Non-pigmented ciliary epithelial cell (primary cell): Measurements from ENCODE around the gene CHI3L2.

ENCODE experiments used
- DNase-seq: peaks from one replicate; pipeline ENCODE4 v3.0.0-alpha.2; 2010; ENCODE audit warnings: low read depth

The CHI3L2 gene

DNA sequence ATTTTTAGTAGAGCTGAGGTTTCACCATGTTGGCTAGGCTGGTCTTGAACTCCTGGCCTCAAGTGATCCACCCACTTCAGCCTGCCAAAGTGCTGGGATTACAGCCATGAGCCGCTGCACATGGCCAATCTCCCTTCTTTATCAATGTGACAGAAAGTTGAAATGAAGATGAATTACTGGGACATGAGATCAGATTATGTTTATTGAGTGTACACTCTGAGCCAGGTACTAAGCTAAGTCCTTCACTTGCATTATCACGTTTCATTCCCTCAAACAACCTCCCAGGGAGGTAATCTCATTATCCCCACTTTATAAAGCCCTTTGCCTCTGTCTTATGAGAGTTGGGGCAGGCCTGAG lies 6.3 kb upstream of the CHI3L2 start:
- no peak for DNase-seq

DNA sequence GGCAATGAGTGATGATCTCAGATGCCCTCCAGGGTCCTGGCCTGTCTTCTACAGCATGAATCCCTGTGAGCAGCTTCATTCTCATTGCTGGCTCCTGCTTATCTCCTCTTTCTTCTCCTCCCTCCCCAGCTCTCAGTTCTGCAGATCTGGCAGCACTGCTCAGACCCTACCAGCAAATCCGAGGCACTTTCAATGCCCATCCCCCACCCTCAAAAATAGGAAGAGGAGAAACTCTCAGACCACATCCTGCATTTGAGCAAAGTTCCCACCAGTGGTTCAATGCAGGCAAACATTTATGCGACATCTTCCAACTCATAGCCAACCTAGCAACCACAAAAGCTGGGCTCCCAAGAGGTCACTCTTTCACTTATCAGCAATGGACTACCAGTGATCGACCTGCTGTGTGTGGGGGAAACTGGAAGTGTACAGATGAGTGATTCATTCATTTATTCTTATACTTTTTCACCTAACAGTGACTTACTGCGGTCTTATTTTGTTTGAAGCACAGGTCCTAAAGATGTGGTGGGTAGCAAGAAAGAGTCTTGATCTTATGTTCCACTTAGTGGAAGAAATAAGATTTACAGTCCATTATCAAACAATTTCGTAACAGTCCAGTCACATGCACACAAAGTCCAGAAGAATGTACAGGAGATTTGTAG lies 5.8 kb upstream of the CHI3L2 start:
- DNase-seq: no peak

GRCh38 chr1:111222308-111223125 lies 5.0 kb upstream of the CHI3L2 start:
- DNase-seq: no peak

DNA sequence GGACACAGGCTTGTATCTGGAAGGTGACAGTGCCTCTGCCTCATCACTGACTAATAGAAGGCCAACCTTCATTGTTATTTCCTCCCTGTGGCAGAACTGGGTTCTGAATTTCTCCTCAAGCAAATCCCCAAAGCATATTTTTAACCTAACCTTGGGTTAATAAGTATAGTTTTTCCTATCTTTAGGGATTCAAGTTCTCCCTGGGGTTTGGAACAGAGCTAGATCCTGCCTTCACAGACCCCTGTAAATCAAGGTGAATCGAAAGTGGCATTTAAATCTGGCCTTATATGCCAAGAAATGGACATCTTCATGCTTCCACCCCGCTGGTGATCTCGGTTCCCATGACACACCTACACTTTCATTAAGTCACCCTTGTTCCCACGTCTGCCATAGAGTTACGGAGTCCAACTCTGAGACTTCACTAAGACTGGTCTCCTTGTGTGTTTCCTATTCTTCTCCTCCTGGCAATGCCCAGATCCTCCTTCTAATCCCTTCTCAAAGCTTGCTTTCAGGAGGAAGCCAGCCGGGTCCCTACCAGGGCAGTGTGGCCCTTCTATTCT lies 4.3 kb upstream of the CHI3L2 start:
- DNase-seq: no peak

- DNase-seq: no peak
Measured at GRCh38 chr1:111225091-111225490, 2.4 kb upstream of the CHI3L2 start.

DNA sequence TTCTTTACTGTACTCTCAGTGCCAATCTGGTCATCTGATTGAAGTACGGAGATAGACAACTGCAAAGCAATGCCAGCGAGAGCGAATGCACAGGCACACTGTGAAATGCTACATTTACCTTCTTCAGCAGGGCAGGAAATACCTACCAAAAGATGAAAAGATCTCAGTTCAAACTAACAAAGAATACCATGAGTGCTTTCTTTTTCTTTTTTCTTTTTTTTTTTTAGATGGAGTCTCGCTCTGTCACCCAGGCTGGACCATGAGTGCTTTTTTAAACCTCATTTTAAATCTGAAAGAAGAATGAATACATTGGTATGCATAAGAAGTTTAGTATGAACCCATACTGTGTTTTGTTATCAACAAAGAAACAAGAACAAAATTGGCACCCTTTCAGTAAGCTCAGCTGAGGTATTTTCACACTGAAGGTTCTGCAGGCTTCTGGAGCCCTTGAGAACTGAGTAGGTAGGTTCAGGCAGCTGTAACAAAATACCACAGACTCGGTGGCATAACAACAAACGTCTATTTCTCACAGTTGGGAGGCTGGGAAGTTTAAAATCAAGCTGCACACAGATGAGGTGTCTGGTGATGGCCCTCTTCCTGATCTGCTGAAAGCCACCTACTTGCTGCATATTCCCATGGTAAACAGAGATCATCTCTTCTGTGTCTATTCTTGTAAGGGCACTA lies 1.7 kb upstream of the CHI3L2 start:
- DNase-seq: no peak

GRCh38 chr1:111227851-111228747 lies 586 bp downstream of the CHI3L2 start:
- peak; percentile 68 for DNase-seq

DNA sequence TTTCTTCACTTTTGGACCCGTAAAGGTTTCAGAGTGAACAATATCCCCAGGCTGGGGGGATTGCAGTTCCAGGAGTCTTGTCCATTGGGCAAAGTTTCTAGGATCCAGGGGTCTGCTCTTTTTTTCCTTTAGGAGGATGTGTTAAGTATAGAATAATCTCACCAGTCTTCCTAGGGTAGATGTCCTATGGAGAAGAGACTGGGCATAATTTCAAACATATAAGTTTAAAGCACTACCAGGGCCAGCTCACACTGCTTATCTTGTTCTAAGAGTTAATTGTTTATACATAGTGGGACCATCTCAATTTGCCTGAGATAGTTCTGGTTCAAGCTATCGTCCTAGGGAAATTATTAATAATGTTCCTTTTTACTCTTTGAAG lies 1.2 kb downstream of the CHI3L2 start:
- no peak for DNase-seq

DNA sequence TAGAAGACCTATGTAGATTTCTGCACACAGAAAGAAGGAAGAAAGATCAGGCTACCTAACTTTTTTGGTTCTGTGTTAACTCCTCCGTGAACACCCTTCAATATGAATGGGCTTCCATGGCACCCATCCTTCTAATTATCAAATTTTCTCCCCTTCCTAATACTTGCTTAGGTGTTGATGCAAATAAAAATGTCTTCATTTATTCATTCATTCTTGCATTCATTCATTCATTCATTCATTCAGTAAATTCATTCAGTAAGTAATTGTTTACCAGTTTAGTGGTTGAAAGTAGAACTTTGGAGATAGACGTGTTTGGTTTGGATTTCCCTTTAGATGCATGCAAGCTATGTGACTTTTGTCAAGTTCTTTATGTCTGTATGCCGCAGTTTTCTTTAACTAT lies 4.6 kb downstream of the CHI3L2 start:
- DNase-seq: no peak

DNA sequence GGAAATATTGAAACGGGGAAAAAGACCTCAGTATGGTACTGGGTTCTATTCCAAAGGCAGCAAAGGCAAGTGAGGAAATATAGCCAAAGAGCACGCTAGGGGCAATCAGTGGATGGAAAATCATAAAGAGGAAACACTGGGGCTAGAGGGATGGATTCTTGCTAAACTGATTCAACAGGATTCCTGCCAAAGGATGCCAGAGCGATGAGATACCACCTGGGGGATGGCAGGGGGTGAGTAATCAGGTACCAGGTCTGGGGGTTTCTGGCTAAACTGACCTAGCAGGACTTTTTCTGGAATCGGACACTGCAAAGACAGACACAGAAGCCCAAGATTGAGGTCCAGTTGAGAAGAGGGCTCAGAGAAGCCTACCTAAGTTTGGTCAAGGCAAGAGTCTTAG lies 6.7 kb downstream of the CHI3L2 start:
- DNase-seq: no peak

DNA sequence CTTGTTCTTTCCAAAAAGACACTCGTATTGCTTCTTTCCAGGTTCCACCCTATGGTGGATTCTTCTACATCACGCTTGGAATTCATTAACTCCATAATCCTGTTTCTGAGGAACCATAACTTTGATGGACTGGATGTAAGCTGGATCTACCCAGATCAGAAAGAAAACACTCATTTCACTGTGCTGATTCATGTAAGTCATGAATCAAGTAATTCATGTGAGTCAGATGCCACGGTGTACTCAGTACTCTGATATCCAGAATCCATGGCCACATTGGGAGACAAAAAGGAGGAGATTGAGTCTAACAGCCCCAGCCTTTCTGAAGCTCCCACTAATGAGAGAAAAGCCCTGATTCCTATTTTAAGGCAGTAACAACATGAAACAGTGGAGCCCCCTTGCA lies 7.4 kb downstream of the CHI3L2 start:
- DNase-seq: no peak

- DNase-seq: no peak
Measured at GRCh38 chr1:111236379-111236778, 8.9 kb downstream of the CHI3L2 start.

- no peak for DNase-seq
Measured at GRCh38 chr1:111236806-111237205, 9.3 kb downstream of the CHI3L2 start.

GRCh38 chr1:111238056-111238795 lies 10.7 kb downstream of the CHI3L2 start:
- no peak for DNase-seq

GRCh38 chr1:111241797-111242196 lies 14.3 kb downstream of the CHI3L2 start:
- DNase-seq: no peak

- DNase-seq: no peak
Measured at GRCh38 chr1:111242805-111243523, 15.5 kb downstream of the CHI3L2 start.

DNA sequence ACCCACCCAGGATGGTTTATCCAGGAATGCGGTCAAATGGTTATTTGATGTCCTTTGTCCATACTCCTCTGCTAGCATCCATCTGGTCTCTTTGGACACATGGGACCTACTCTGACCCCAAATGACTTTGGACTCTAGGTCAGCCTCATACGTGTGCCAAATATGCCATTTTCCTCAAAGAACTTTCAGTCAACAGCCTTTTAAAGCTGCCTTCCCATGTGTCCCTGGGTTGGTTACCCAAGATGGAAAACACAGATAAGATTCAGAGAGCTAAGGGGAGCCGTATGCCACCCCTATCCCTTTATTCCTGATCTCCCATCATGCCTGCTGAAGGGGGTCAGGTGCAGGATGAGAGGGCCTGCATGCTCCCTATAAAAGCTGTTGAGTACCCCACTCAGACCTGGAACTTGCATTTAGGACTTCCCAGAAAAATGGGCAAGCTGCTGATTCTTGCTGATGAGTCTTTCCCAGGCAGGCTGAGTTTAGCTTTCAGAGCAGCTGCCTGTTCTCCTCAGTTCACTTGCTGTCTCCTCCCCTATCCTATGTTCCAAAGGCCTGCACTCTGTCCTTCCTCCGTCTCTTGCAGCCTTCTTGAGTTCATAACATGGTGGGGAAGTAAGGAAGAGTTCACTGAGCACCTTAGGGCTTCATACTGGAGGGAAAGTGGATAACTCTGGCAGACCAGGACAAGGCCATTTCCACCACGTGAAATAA lies 19.8 kb downstream of the CHI3L2 start:
- no peak for DNase-seq

GRCh38 chr1:111249960-111250359 lies 22.4 kb downstream of the CHI3L2 start:
- no peak for DNase-seq

GRCh38 chr1:111251570-111251969 lies 24.1 kb downstream of the CHI3L2 start:
- no peak for DNase-seq

DNA sequence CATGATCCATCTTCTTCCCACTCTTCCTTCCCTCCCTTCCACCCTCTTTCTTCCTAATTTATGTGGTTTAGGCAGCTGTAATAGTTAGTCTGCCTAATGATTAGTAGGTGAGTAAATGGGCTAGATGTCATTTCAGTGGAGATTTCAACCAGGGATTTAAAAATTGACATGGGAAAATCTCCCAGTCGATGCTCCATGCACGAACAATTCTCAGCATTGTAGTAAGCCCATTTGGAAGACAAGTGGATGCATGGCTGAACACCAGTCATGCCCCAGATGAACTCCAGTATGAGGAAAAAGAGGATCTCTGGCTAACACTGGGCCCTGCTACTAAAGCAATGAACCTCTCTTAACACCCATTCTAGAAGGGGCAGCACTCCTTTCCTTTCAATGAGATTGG lies 25.3 kb downstream of the CHI3L2 start:
- no peak for DNase-seq
